ENCODE results near the gene KRT6C.
"Not testable (repeated sequence)": the region's sequence is repeated elsewhere in the genome, so short reads cannot be mapped to it uniquely, and the experiment has no call there.

Gene KRT6C

GRCh38 chr12:52473768-52474167, at the start of gene KRT6C:
TSS of gene KRT6C (minus strand) at chr12:52473805. CDS start at chr12:52473737, 68 bp downstream.
- DNase-seq (ENCODE audit: low spot score) (no peak), FAIRE-seq (no peak)

GRCh38 chr12:52522346-52523011, 48.9 kb upstream of the KRT6C start:
- no peak for DNase-seq (ENCODE audit: low spot score)
- no peak for FAIRE-seq

- DNase-seq (ENCODE audit: low spot score) (peak; percentile 23), FAIRE-seq (no peak)
Measured at GRCh38 chr12:52521568-52522266, 48.1 kb upstream of the KRT6C start.

GRCh38 chr12:52521175-52521567, 47.6 kb upstream of the KRT6C start:
- DNase-seq (ENCODE audit: low spot score) (peak; percentile 22), FAIRE-seq (no peak)

DNA sequence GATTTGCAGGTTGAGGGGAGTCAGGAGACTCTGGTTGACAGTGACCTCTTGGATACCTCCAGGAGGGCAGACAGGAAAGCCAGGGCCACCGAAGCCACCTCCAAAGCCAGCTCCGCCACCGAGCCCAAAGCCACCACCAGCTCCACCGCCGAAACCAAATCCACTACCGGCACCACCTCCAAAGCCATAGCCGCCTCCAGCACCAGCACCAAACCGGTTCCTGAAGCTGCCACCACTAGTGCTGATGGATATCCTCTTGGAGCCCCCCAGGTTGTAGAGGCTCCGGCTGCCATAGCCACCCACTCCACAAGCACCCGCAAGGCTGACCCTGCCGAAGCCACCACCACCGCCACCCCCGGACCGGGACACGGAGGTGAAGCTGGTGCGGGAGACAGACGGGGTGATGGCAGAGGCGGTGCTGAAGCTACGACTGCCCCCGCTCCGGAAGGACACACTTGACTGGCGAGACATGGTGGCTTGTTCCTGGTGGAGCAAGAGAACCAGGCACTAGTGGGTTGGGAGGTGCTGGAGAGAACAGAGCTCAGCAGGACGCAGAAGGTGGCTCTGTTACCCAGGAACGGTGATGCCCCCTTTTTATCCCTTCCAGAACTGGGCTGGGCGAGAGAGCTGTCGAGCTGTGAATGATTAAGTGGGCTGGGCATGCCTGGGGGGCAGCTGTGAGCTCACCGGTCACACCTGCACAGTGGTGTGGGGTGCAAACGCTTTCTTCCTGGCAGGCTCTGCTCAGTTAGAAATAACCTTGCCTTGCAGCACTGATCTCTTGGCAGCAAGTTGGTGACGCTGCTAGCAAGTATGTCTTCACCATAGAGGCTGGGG, 46.4 kb upstream of the KRT6C start, which contains the start of gene KRT5:
Gene KRT5, minus strand, starts transcription at position 569 of the 837 bp plus-strand sequence. Its CDS starts 98 bp downstream, at position 471.
- DNase-seq (ENCODE audit: low spot score) = no peak
- FAIRE-seq = no peak

DNA sequence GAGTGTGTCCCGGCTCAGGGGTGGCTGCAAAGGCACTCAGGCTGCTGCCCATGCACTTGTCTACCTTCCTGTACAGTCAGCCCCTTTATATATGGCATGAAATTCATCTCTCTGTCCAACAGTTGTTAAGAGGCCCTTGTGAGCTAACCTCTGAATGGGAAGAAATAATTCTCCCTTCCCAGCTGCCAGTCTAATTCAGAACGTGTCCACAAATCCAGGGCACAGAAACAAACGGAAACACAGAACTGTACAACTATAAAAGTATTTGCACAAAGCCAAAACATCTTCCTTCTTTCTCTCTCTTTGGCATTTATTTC, 45.7 kb upstream of the KRT6C start:
- FAIRE-seq = no peak
- no peak for DNase-seq (ENCODE audit: low spot score)

DNA sequence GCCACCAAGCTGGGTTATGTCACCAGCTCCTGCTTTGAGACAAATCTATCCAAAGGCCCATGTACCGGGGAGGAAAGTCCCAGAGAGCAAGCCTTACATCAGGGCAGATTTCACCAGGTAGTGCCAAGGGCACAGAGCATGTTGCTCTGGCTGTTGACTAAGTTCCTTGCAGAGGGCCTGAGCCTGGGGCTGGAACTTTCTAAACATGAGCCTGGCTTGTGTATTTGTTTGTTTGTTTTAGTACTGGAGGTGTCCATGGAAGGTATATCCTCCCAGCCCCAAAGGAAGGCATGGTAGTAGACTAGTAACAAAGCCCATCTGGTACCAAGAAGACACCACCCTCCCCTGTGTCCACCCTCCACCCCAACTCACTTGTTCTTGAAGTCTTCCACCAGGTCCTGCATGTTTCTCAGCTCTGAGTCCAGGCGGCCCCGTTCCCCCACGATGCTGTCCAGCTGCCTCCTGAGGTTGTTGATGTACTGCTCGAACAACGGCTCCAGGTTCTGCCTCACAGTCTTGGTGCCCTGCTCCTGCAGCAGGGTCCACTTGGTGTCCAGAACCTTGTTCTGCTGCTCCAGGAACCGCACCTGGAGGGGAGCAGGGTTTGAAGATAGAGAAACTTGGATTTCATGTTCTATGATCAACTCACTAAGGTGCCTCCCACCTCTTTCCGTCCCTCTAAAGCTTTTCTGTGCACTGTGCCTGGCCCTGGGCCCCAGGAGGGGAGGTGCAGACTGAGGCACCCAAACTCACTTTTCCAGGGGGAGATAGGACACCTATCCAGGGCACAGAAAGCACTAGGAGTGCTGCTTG, 45.2 kb upstream of the KRT6C start:
- FAIRE-seq (no peak), DNase-seq (ENCODE audit: low spot score) (no peak)

DNA sequence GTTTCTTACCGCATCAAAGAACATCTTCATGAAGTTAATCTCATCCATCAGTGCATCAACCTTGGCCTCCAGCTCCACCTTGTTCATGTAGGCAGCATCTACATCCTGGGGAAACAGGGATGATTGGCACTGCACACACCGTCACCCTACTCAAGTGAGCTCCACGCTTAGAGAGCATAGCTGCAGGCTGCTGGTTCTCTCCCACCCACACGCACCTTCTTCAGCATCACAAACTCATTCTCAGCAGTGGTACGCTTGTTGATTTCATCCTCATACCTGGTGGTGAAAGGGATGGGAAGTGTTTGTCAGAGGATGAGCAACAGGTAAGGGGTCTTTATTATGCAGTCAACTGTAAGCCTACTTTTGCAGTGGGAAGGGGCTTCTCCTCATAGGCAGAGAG, 44.3 kb upstream of the KRT6C start:
- DNase-seq (ENCODE audit: low spot score) (no peak), FAIRE-seq (no peak)

DNA sequence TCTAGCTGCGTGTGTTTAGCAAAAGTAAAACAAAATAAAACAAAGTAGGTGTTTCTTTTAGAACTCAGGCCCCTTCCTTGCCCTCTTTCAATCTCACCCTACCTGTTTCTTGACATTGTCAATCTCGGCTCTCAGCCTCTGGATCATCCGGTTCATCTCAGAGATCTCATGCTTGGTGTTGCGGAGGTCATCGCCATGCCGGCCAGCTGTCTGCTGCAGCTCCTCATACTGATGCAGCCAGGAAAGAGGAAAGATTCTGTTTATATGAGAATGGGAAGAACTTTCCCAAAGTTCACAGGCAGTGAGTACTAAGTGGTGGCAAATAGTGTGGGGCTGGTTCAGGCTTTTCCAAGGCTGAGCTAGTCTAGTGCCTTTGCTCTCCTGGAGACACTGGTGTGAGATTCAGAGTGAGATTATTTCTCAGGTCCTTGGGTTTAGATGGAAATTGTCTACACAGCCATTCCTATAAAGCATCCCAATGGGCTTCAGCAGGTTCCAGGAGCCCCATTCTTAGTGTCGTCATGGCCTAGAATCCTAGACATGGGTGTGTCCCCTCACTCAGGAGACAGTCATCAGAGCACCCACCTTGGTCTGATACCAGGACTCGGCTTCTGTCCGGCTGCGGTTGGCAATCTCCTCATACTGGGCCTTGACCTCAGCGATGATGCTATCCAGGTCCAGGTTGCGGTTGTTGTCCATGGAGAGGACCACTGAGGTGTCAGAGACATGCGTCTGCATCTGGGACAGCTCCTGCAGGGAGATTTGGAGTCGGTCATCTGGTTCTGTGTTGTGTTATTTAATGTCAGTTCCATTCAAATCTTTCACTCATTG, 43.6 kb upstream of the KRT6C start:
- DNase-seq (ENCODE audit: low spot score) = no peak
- no peak for FAIRE-seq

DNA sequence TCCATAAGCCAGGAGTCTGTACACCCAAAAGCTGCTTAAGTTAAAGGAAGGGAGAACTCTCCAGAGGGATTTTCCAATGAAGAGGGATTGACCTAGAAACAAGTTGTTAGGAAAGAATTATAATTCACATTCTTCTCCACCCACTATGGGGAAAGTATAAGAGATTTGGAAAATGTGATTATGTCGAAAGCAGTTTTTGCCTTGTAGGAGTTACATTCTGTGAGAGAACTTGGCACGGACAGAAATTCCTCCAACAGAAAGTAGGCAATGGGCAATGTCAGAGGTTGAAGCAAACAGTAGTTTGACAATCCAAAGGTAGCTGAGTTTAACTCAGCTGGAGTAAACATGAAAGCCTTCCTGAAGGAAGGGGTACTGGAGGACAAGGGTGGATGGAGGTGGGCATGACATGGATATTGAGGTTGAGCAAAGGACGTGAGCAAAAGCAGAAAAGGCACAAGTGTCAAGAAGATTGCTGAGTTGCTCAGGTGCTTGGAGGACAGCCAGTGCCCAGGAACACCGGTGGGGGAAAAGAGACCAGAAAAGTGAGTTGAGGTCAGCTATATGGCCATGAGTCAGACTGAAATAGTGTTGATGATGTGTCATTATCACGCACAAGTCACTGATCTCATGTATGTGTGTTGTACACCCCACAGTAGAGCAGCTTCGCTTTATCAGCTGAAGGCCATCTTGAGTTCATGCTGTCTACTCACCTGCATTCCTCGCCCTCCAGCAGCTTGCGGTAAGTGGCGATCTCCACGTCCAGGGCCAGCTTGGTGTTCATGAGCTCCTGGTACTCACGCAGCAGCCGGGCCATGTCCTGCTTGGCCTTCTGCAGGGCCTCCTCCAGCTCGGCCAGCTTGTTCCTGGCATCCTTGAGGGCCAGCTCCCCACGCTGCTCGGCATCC, 42.6 kb upstream of the KRT6C start:
- FAIRE-seq (no peak), DNase-seq (ENCODE audit: low spot score) (peak; percentile 65)

DNA sequence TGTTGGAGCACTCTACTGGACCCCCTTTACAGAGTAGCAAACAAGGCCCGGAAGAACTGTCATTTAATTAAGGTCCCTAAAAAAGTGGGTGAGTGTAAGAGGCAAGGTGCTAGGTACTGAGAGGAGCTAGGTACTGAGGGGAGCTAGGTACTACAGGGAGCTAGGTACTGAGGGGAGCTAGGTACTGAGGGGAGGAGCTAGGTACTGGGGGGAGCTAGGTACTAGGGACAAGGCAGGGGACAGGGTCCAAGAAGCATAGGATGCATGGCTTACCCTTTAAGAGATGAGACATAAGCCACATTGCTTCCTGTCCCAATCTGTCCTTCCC, 41.7 kb upstream of the KRT6C start:
- DNase-seq (ENCODE audit: low spot score) (no peak), FAIRE-seq (no peak)

- FAIRE-seq (no peak), DNase-seq (ENCODE audit: low spot score) (no peak)
Measured at GRCh38 chr12:52514471-52515318, 41.1 kb upstream of the KRT6C start.

- DNase-seq (ENCODE audit: low spot score) = no peak
- no peak for FAIRE-seq
Measured at GRCh38 chr12:52513736-52514135, 40.1 kb upstream of the KRT6C start.

DNA sequence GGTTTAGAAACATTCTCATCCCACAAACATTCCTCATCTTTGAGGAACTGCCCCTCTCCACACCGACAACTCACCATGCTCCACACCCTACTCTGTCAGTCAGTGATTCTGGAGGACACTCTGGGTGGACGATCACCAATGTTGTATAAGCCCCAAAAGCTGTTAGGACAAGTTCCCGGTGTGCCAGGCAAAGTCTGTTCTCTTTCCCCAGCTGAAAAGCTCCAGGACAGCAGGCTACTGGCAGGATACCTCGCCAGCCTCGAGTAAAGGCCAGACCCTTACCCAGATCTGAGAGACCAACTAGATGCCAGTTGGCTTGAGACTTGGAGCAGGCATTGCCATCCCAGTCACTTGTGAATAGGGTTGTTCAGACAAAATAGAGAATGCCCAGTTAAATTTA, 34.6 kb upstream of the KRT6C start:
- DNase-seq (ENCODE audit: low spot score) (no peak), FAIRE-seq (no peak)

DNA sequence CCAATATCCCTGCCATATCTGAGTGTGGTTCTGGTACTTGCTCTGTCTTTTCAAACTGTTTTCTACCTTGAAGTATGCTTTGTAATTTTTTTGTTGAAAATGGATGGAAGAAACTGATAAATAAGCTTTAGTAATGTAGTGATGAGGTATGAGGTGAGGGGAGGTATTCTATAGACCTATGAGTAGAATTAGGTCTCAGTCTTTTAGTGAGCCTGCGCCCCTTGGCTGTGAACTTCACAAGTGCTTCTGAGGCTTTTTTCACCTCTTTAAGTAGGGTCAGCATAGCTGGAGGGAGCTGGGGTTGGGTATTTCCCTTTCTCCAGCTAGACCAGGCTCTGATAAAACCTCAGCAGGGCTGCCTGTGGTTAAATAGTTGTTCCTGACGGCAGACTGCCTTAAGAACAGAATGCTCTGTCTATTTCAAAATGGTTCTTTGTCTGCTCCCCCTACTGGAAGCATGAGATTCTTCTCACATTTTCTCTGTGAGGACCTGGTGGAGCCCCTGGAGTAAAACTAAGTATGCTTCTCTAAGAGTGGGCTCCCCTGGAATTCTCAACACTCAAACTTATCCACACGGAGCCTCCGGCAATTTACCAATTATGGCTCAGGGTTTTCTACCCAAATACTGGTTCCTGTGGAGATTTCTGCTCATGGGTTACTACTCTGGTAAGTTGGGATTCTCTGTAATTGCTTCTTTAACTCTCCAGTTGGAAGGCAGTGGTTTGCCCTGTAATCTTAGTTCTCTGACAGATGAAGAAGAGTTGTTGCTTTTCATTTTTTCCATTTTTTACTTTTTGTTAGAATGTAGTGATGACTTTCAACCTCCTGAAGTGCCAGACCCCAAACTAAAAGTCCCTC, 33.5 kb upstream of the KRT6C start:
- DNase-seq (ENCODE audit: low spot score) (peak; percentile 47), FAIRE-seq (no peak)

- no peak for FAIRE-seq
- no peak for DNase-seq (ENCODE audit: low spot score)
Measured at GRCh38 chr12:52502877-52503276, 29.3 kb upstream of the KRT6C start.

GRCh38 chr12:52501490-52501889, 27.9 kb upstream of the KRT6C start:
- DNase-seq (ENCODE audit: low spot score) (no peak), FAIRE-seq (no peak)

DNA sequence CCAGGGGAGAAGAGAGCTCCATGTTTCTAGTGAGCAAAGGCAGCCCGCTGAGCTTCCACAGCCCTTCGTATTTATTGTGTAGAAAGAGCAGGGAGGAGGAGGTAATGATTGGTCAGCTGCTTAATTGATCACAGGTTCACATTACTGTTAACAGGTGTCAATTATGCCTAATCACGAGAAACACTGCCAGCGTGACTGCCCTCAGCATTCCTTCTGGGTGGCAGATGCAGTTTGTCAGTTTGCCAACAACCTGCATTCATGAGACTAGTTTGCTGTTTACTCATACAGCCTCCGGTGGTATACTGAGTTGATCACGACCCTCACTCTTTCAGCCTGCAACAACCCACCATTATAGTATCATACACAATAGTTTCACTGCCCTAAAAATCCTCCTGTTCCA, 27.0 kb upstream of the KRT6C start:
- not testable (repeated sequence) for DNase-seq (ENCODE audit: low spot score); FAIRE-seq

Measured in RCC 7860 (cell line).